HepG2 (cell line): ENCODE measurements around the gene COA3. TPM values are rescaled to one million over a fixed set of nuclear protein-coding genes. Genes with fewer than 3 reads are reported as not detected.

Experiments
- BRF2 ChIP-seq: sonication (generic); formaldehyde crosslinking; IDR thresholded peaks from 2 replicates; pipeline ENCODE4 v1.8.1; 2022; ENCODE audit warnings: mild to moderate bottlenecking, missing genetic modification reagents
- DNMT3B ChIP-seq: conservative IDR thresholded peaks from 2 replicates; pipeline ENCODE4 v1.6.1; 2016; ENCODE audit warnings: missing biosample characterization, control low read depth
- HOXA7 ChIP-seq: sonication (generic); formaldehyde crosslinking; IDR thresholded peaks from 2 replicates; pipeline ENCODE4 v1.8.1; 2022; ENCODE audit warnings: mild to moderate bottlenecking, missing genetic modification reagents, moderate library complexity
- KDM6A ChIP-seq: IDR thresholded peaks from 2 replicates; pipeline ENCODE4 v1.6.1; 2016; ENCODE audit warnings: low read depth
- MLXIP ChIP-seq: sonication (generic); formaldehyde crosslinking; IDR thresholded peaks from 2 replicates; pipeline ENCODE4 v1.9.0; 2021; ENCODE audit warnings: missing genetic modification reagents, borderline replicate concordance
- NFAT5 ChIP-seq: sonication (generic); formaldehyde crosslinking; IDR thresholded peaks from 2 replicates; pipeline ENCODE4 v1.4.0; 2020; ENCODE audit warnings: missing genetic modification reagents
- NFKB2 ChIP-seq: sonication (generic); formaldehyde crosslinking; IDR thresholded peaks from 2 replicates; pipeline ENCODE4 v1.4.0; 2020; ENCODE audit warnings: missing genetic modification reagents, borderline replicate concordance
- PRMT3 ChIP-seq: sonication (generic); formaldehyde crosslinking; IDR thresholded peaks from 2 replicates; pipeline ENCODE4 v1.8.1; 2022; ENCODE audit warnings: low read depth, mild to moderate bottlenecking, moderate library complexity, missing genetic modification reagents, borderline replicate concordance
- RFX3 ChIP-seq: IDR thresholded peaks from 2 replicates; pipeline ENCODE4 v1.6.1; 2016; ENCODE audit warnings: missing biosample characterization, missing genetic modification reagents
- SYNCRIP ChIP-seq: fragments of 200-400 bp; formaldehyde crosslinking; IDR thresholded peaks from 2 replicates; pipeline ENCODE4 v1.6.1; 2018; ENCODE audit warnings: mild to moderate bottlenecking, low read depth, low read length; ENCODE audit not compliant: insufficient read depth
- U2AF2 ChIP-seq: fragments of 200-400 bp; formaldehyde crosslinking; IDR thresholded peaks from 2 replicates; pipeline ENCODE4 v1.6.1; 2017; ENCODE audit warnings: low read depth, mild to moderate bottlenecking, low read length
- ZNF296 ChIP-seq: sonication (generic); formaldehyde crosslinking; conservative IDR thresholded peaks from 2 replicates; pipeline ENCODE4 v1.5.0; 2020; ENCODE audit warnings: mild to moderate bottlenecking, missing genetic modification reagents
- ZNF546 ChIP-seq: sonication (generic); formaldehyde crosslinking; conservative IDR thresholded peaks from 2 replicates; pipeline ENCODE4 v1.8.1; 2023; ENCODE audit warnings: mild to moderate bottlenecking, missing genetic modification reagents
- ZNF761 ChIP-seq: sonication (generic); formaldehyde crosslinking; conservative IDR thresholded peaks from 2 replicates; pipeline ENCODE4 v1.4.0; 2020; ENCODE audit warnings: mild to moderate bottlenecking, missing genetic modification reagents
- ZXDC ChIP-seq: sonication (generic); formaldehyde crosslinking; IDR thresholded peaks from 2 replicates; pipeline ENCODE4 v1.5.0; 2020; ENCODE audit warnings: mild to moderate bottlenecking, missing genetic modification reagents
- polyA plus RNA-seq, 8 experiments: library from polyadenylated mRNA; depleted of rRNA in 3 of 8; stranded (reverse) in 7 of 8; unstranded in 1 of 8; fragments of >200 nt; fragmentation: Illumina TruSeq in 4 of 8; extraction: Trizol in 4 of 8; gene quantifications; 2 replicates each; pipeline versions ENCODE4 v1.2.1 to v1.2.3, GENCODE V29; 2011 to 2016; ENCODE audit warnings: low read depth in 4 of 8, missing spikeins in 1 of 8, mixed read lengths in 1 of 8; ENCODE audit not compliant: insufficient read depth in 1 of 8
- total RNA-seq, 5 experiments: library from RNA; depleted of rRNA; stranded (reverse); fragments of >200 nt; fragmentation: Illumina TruSeq; extraction: Trizol; gene quantifications; 2 replicates each; pipeline ENCODE4 v1.2.3, GENCODE V29; 2016; ENCODE audit warnings: low read depth in 1 of 5

Gene COA3
- total and polyA plus RNA-seq, 2 of the 13 experiments (the other 11 are each of a cell fraction or from before 2014, with no cell fraction given), result 133 to 202 TPM

- TF ChIP-seq ZNF546 (CRISPR knock-in tag) (peak; percentile 81), KDM6A (CRISPR knock-in tag) (no peak), ZXDC (peak; percentile 20), PRMT3 (CRISPR knock-in tag) (0 out of 2 replicates have a peak, but pooled peaks have one; percentile 88), DNMT3B (CRISPR knock-in tag) (peak; percentile 93; the same call in 1 of the 2 replicates), ZNF296 (CRISPR knock-in tag) (no peak), NFKB2 (CRISPR knock-in tag) (peak; percentile 99), NFAT5 (peak; percentile 76; the same call in 1 of the 2 replicates), HOXA7 (CRISPR knock-in tag) (no peak), ZNF761 (CRISPR knock-in tag) (peak; percentile 96), RFX3 (CRISPR knock-in tag) (peak; percentile 32; the same call in 1 of the 2 replicates), U2AF2 (no peak), SYNCRIP (no peak), MLXIP (CRISPR knock-in tag) (peak; percentile 28; the same call in 1 of the 2 replicates), BRF2 (CRISPR knock-in tag) (0 out of 2 replicates have a peak, but pooled peaks have one; percentile 28)
Measured at GRCh38 chr17:42832934-42833766, 34.6 kb upstream of the COA3 start, which contains the start of gene PSME3 (continued).
